ENCODE measurements around the gene TBC1D4. TPM values are rescaled to one million over a fixed set of nuclear protein-coding genes. Genes with fewer than 3 reads are reported as not detected.
A peak's percentile ranks its signal among the peaks of the same experiment; 100 is the strongest.

The TBC1D4 gene
- total and polyA plus RNA-seq, 2 donors from 2014 or later, result 14.7 to 51.8 TPM

GRCh38 chr13:75414036-75414827 lies 67.7 kb downstream of the TBC1D4 start:
- H3K4me1 ChIP-seq (ENCODE audit: control insufficient read depth in 2 of 3, insufficient read depth in 2 of 3, low read depth in 1 of 3, low read length in 3 of 3), result peaks cover 4 to 13% (median 13%) of the 10 kb centered on the region in 3 donors
- FAIRE-seq (no peak), DNase-seq (peak in 1 of 5 donors; percentile 36)
- intact Hi-C loops (cut with DNase I), result no loop called here
- TF ChIP-seq CTCF (IDR thresholded peaks at IDR 0.05; ENCODE audit: borderline replicate concordance, extremely low read depth, insufficient read depth), result no peak
- no peak overlapping the region for H3K27ac ChIP-seq (ENCODE audit: low read depth in 2 of 2, low read length in 2 of 2)
- H3K9me3 ChIP-seq (ENCODE audit: control insufficient read depth in 2 of 3, insufficient read depth in 1 of 3, low read length in 3 of 3), result no peaks in the 10 kb centered on the region
- H3K4me3 ChIP-seq (ENCODE audit: low read length in 3 of 3), result no peak overlapping the region
- H3K27me3 ChIP-seq (ENCODE audit: control insufficient read depth, insufficient read depth, low read length), result no peaks in the 10 kb centered on the region
- no peaks in the 10 kb centered on the region for H3K36me3 ChIP-seq (ENCODE audit: control insufficient read depth in 2 of 3, insufficient read depth in 3 of 3, low read length in 3 of 3)
- no peak overlapping the region for H3K9ac ChIP-seq (ENCODE audit: low read length in 3 of 3)

- peaks cover 4 to 12% (median 9%) of the 10 kb centered on the region in 3 donors for H3K4me1 ChIP-seq (ENCODE audit: control insufficient read depth in 2 of 3, insufficient read depth in 2 of 3, low read depth in 1 of 3, low read length in 3 of 3)
- no peak overlapping the region for H3K9ac ChIP-seq (ENCODE audit: low read length in 3 of 3)
- no peak overlapping the region for H3K27ac ChIP-seq (ENCODE audit: low read depth in 2 of 2, low read length in 2 of 2)
- H3K36me3 ChIP-seq (ENCODE audit: control insufficient read depth in 2 of 3, insufficient read depth in 3 of 3, low read length in 3 of 3), result no peaks in the 10 kb centered on the region
- H3K9me3 ChIP-seq (ENCODE audit: control insufficient read depth in 2 of 3, insufficient read depth in 1 of 3, low read length in 3 of 3), result no peaks in the 10 kb centered on the region
- intact Hi-C loops (cut with DNase I), result no loop called here
- no peak for DNase-seq
- TF ChIP-seq CTCF (IDR thresholded peaks at IDR 0.05; ENCODE audit: borderline replicate concordance, extremely low read depth, insufficient read depth), result no peak
- no peak for FAIRE-seq
- H3K27me3 ChIP-seq (ENCODE audit: control insufficient read depth, insufficient read depth, low read length), result no peaks in the 10 kb centered on the region
- H3K4me3 ChIP-seq (ENCODE audit: low read length in 3 of 3), result no peak overlapping the region
Measured at GRCh38 chr13:75411924-75412537, 69.9 kb downstream of the TBC1D4 start.

- no peak for TF ChIP-seq CTCF (IDR thresholded peaks at IDR 0.05; ENCODE audit: borderline replicate concordance, extremely low read depth, insufficient read depth)
- FAIRE-seq, result no peak
- intact Hi-C loops (cut with DNase I), result no loop called here
Measured at GRCh38 chr13:75410207-75410606, 71.8 kb downstream of the TBC1D4 start.

More at GRCh38 chr13:75410207-75410606, 71.8 kb downstream of the TBC1D4 start:
- Histone ChIP-seq H3K27me3 (ENCODE audit: control insufficient read depth, insufficient read depth, low read length) (no peaks in the 10 kb centered on the region), H3K9me3 (ENCODE audit: control insufficient read depth in 2 of 3, insufficient read depth in 1 of 3, low read length in 3 of 3) (no peaks in the 10 kb centered on the region), H3K4me3 (ENCODE audit: low read length in 3 of 3) (no peak overlapping the region), H3K9ac (ENCODE audit: low read length in 3 of 3) (no peak overlapping the region), H3K36me3 (ENCODE audit: control insufficient read depth in 2 of 3, insufficient read depth in 3 of 3, low read length in 3 of 3) (no peaks in the 10 kb centered on the region), H3K4me1 (ENCODE audit: control insufficient read depth in 2 of 3, insufficient read depth in 2 of 3, low read depth in 1 of 3, low read length in 3 of 3) (peaks cover 0 to 4% (median 0%) of the 10 kb centered on the region in 3 donors), H3K27ac (ENCODE audit: low read depth in 2 of 2, low read length in 2 of 2) (no peak overlapping the region)
- DNase-seq, result no peak
